K562 (cell line): ENCODE measurements around the gene ZNF213. TPM values are rescaled to one million over a fixed set of nuclear protein-coding genes. Genes with fewer than 3 reads are reported as not detected.

ENCODE experiments used
- ATAC-seq: fragments of 200-7000 bp; cut with Tn5 transposase; 3 replicates; pipeline ENCODE4 v1.9.1; 2020; ENCODE audit warnings: moderate library complexity
- BruUV-seq: library from RNA; stranded (reverse); fragments of 400-500 nt; replicated peaks from 2 replicates; lab custom pipeline; 2021; lab: Mats Ljungman, UMichigan
- CTCF ChIA-PET: fragments of 300-600 bp; formaldehyde crosslinking; extraction: SDS; loops from one replicate; lab custom pipeline; 2021; ENCODE audit warnings: low intra/inter-chr PET ratio; lab: Yijun Ruan, JAX
- POLR2A ChIA-PET: fragments of 300-600, 350-650 bp; sonication (Branson Sonifier 250); formaldehyde crosslinking; extraction: SDS; loops from one replicate; lab custom pipeline; 2021; ENCODE audit warnings: antibody characterized with exemption, inconsistent platforms; lab: Yijun Ruan, JAX
- DNase-seq, 4 experiments: peaks; one replicate each; pipeline versions ENCODE4 v3.0.0 to v3.0.0-alpha.2; 2011 to 2018; ENCODE audit warnings: low spot score in 3 of 4, mixed read lengths in 3 of 4; ENCODE audit errors: extremely low read depth in 1 of 4
- FAIRE-seq: peaks from 2 replicates; lab custom pipeline; 2011; peaks lifted over from hg19 to GRCh38; lab: Jason Lieb, UNC
- H2AFZ ChIP-seq: 2 replicates; pipeline ENCODE4 v1.6.0; 2011; ENCODE audit warnings: low read depth, low read length, control low read depth, inconsistent platforms
- H3K27ac ChIP-seq: fragments of 200-600 bp; 3 replicates; pipeline ENCODE4 v1.8.0; 2011; ENCODE audit warnings: low read depth, mild to moderate bottlenecking, control low read depth, inconsistent platforms, low read length, moderate library complexity, mixed read lengths; ENCODE audit errors: extremely low read depth
- H3K27me3 ChIP-seq, 2 experiments: fragments of 300-600 bp in 1 of 2; 2 replicates in 1 of 2; 3 replicates in 1 of 2; pipeline versions ENCODE4 v1.6.0 to v1.8.0; 2011; ENCODE audit warnings: inconsistent platforms in 2 of 2, low read length in 2 of 2, mild to moderate bottlenecking in 1 of 2, mixed read lengths in 1 of 2, moderate library complexity in 1 of 2; ENCODE audit not compliant: control insufficient read depth in 2 of 2, insufficient read depth in 2 of 2
- H3K36me3 ChIP-seq: fragments of 300-600 bp; 3 replicates; pipeline ENCODE4 v1.8.0; 2011; ENCODE audit warnings: mild to moderate bottlenecking, low read length, inconsistent platforms; ENCODE audit not compliant: control insufficient read depth, insufficient read depth
- H3K4me1 ChIP-seq, 2 experiments: fragments of 200-600 bp in 1 of 2; replicated peaks in 1 of 2; 2 replicates in 1 of 2; 3 replicates in 1 of 2; pipeline versions ENCODE4 v1.5.1 to v1.8.0; 2011; ENCODE audit warnings: inconsistent platforms in 2 of 2, low read length in 2 of 2, mild to moderate bottlenecking in 1 of 2, mixed read lengths in 1 of 2, moderate library complexity in 1 of 2; ENCODE audit not compliant: control insufficient read depth in 2 of 2, insufficient read depth in 2 of 2
- H3K4me2 ChIP-seq: 2 replicates; pipeline ENCODE4 v1.6.1; 2011; ENCODE audit warnings: low read length, control low read depth, inconsistent platforms, mixed read lengths; ENCODE audit not compliant: insufficient read depth
- H3K4me3 ChIP-seq: fragments of 200-600 bp; sonication (generic), shearing (Covaris generic); 2 replicates; pipeline ENCODE4 v1.5.1; 2016; ENCODE audit warnings: control low read depth, inconsistent platforms
- H3K79me2 ChIP-seq: fragments of 200-600 bp; 3 replicates; pipeline ENCODE4 v1.8.0; 2011; ENCODE audit warnings: low read length, inconsistent platforms; ENCODE audit not compliant: control insufficient read depth, insufficient read depth
- H3K9ac ChIP-seq, 2 experiments: 2 replicates each; pipeline versions ENCODE4 v1.6.0 to v1.6.1; 2011; ENCODE audit warnings: low read depth in 2 of 2, low read length in 2 of 2, control low read depth in 1 of 2, inconsistent platforms in 1 of 2, mild to moderate bottlenecking in 1 of 2, mixed read lengths in 1 of 2; ENCODE audit not compliant: insufficient read depth in 1 of 2
- H3K9me1 ChIP-seq: one replicate; pipeline ENCODE4 v1.6.0; 2011; ENCODE audit warnings: inconsistent platforms, mild to moderate bottlenecking, low read length, moderate library complexity; ENCODE audit not compliant: control insufficient read depth, insufficient read depth
- H3K9me3 ChIP-seq: replicated peaks from 2 replicates; pipeline ENCODE4 v1.5.1; 2011; ENCODE audit warnings: low read depth, low read length, inconsistent platforms; ENCODE audit not compliant: control insufficient read depth, insufficient read depth
- H4K20me1 ChIP-seq: replicated peaks from 2 replicates; pipeline ENCODE4 v1.6.1; 2011; ENCODE audit warnings: low read length, inconsistent platforms, mixed read lengths; ENCODE audit not compliant: control insufficient read depth, insufficient read depth
- DACH1 ChIP-seq: fragments of 450-650 bp; IDR thresholded peaks from 2 replicates; pipeline ENCODE4 v1.6.1; 2018; ENCODE audit not compliant: partially characterized antibody
- NRF1 ChIP-seq, 2 experiments: fragments of 450-650 bp; IDR thresholded peaks in 1 of 2; conservative IDR thresholded peaks in 1 of 2; 2 replicates each; pipeline ENCODE4 v1.6.1; 2014; ENCODE audit warnings: mild to moderate bottlenecking in 2 of 2
- RBBP5 ChIP-seq: fragments of 200-600 bp; sonication (generic); IDR thresholded peaks from 2 replicates; pipeline ENCODE4 v1.6.1; 2012; ENCODE audit warnings: borderline replicate concordance, mild to moderate bottlenecking, low read length, control low read depth, inconsistent platforms; ENCODE audit not compliant: insufficient read depth, poor library complexity, severe bottlenecking
- RBFOX2 ChIP-seq: fragments of 200-400 bp; formaldehyde crosslinking; IDR thresholded peaks from 2 replicates; pipeline ENCODE4 v1.6.1; 2017; ENCODE audit warnings: low read depth, mild to moderate bottlenecking, low read length, moderate library complexity
- RUNX1 ChIP-seq: sonication (generic); IDR thresholded peaks from 2 replicates; pipeline ENCODE4 v1.6.1; 2016; ENCODE audit warnings: antibody characterized with exemption, low read depth
- SIRT6 ChIP-seq: IDR thresholded peaks from one replicate; pipeline ENCODE4 v1.6.1; 2012; ENCODE audit warnings: low read depth, mild to moderate bottlenecking, control low read depth, inconsistent platforms, low read length, moderate library complexity
- SRSF1 ChIP-seq: fragments of 200-400 bp; formaldehyde crosslinking; IDR thresholded peaks from 2 replicates; pipeline ENCODE4 v1.6.1; 2017; ENCODE audit warnings: mild to moderate bottlenecking, low read depth, low read length, moderate library complexity
- ZKSCAN8 ChIP-seq: fragments of 200-800 bp; sonication (Bioruptor generic); IDR thresholded peaks from 2 replicates; pipeline ENCODE4 v1.6.1; 2016; ENCODE audit warnings: missing genetic modification characterization, missing compliant biosample characterization
- ZNF695 ChIP-seq: fragments of 450-650 bp; formaldehyde crosslinking; IDR thresholded peaks from 2 replicates; pipeline ENCODE4 v1.4.0; 2020; ENCODE audit warnings: mild to moderate bottlenecking, moderate library complexity
- WGBS: fragments of 100-300 bp; shearing (Covaris generic); methylation state at CpG from one replicate; pipeline ENCODE4 v1.1.6; 2016; ENCODE audit warnings: low coverage, mixed read lengths; ENCODE audit not compliant: insufficient coverage; ENCODE audit errors: missing lambda C conversion rate; 5-methylcytosine and 5-hydroxymethylcytosine counted together
- in situ Hi-C: fragments of 300-500 bp; cut with MboI; formaldehyde crosslinking; loops from 4 replicates; pipeline ENCODE4 v1.15.0; 2018; ENCODE audit warnings: inconsistent platforms, mixed read lengths
- intact Hi-C: fragments of 100-400 bp; cut with micrococcal nuclease; formaldehyde crosslinking; loops from 2 replicates; pipeline ENCODE4 v1.14.2; 2022
- polyA plus RNA-seq, 8 experiments: library from polyadenylated mRNA; depleted of rRNA in 4 of 8; stranded (reverse) in 5 of 8; unstranded in 3 of 8; fragments of >200 nt; fragmentation: Nextera tagmentation in 2 of 8; fragmentation: Illumina TruSeq in 1 of 8; extraction: Ambion mirVana in 2 of 8; extraction: Trizol in 1 of 8; gene quantifications; 2 replicates each; pipeline versions ENCODE4 v1.2.1 to v1.2.3, GENCODE V29; 2011 to 2014; ENCODE audit warnings: inconsistent platforms in 1 of 8, missing spikeins in 1 of 8
- total RNA-seq, 7 experiments: library from RNA; depleted of rRNA in 6 of 7; stranded (reverse); fragments of >200 nt in 6 of 7; fragmentation: Illumina TruSeq in 2 of 7; extraction: Trizol in 2 of 7; gene quantifications; 2 replicates each; pipeline versions ENCODE4 v1.2.1 to v1.2.3, GENCODE V29; 2011 to 2021; ENCODE audit warnings: low replicate concordance in 1 of 7
- TF ChIP-seq, protein P1 (sequence below): fragments of 250-450 bp; sonication (Bioruptor Pico); IDR thresholded peaks from 2 replicates; pipeline ENCODE4 v1.8.0; 2022; ENCODE audit warnings: moderate library complexity, mild to moderate bottlenecking, inconsistent platforms
- TF ChIP-seq, protein P2 (sequence below): fragments of 450-650 bp; IDR thresholded peaks from 2 replicates; pipeline ENCODE4 v1.6.1; 2016; ENCODE audit warnings: mild to moderate bottlenecking

ZNF213 gene
- total and polyA plus RNA-seq, 9 of the 15 experiments (the other 6 are each of a cell fraction or from before 2014, with no cell fraction given) = 0.49 to 10.0 (median 1.8) TPM

DNA sequence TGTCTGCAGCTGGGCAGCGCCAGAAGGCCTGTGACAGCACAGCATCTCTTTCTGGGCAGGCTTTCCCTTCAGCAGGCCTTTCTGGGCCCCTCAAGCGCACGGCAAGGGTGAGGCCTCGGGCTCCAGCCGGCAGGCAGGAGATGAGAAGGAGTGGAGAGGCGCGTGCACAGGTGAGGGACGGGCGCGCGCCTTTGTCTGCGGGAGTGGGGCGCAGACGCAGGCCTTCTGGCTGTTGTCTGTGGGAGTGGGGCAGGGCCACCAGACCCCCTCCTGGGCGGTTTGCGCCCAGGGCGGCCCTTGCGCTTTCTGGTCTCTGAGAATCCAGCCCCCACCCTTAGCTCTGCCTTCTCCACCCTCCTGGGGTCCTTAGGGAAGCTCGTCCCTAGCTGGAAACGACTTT is 16.0 kb upstream of the ZNF213 start:
- Histone ChIP-seq H2AFZ (no peak overlapping the region), H3K36me3 (peaks cover 21% of the 10 kb centered on the region; the same call in 2 of the 3 replicates), H3K4me3 (no peak overlapping the region), H3K9me1 (no peaks in the 10 kb centered on the region), H3K27me3 (no peaks in the 10 kb centered on the region), H3K4me1 (peaks cover 13 to 28% of the 10 kb centered on the region in 2 experiments), H3K9ac (no peak overlapping the region; a peak in 1 of 4 replicates), H3K9me3 (no peaks in the 10 kb centered on the region), H3K79me2 (peaks cover 2% of the 10 kb centered on the region; the same call in 1 of the 3 replicates), H4K20me1 (no peaks in the 10 kb centered on the region; the same call in 1 of the 2 replicates), H3K27ac (no peak overlapping the region), H3K4me2 (no peak overlapping the region)
- DNase-seq = no peak
- CTCF ChIA-PET = no interaction called here
- BruUV-seq = no TSS peak
- FAIRE-seq = no peak
- intact Hi-C loops = no loop called here
- WGBS = 82% methylated on average over 7 of the region's 20 CpGs
- in situ Hi-C loops = no loop called here
- TF ChIP-seq RBFOX2 = 0 out of 2 replicates have a peak, but pooled peaks have one; percentile 14
- TF ChIP-seq ZNF695 = no peak
- POLR2A ChIA-PET = interaction anchor here (0.8 to 1.1 kb wide), 2 partner anchors 9 to 10 kb away, joined by 3 read pairs; no protein-coding TSS in a partner anchor
- ATAC-seq = no peak

DNA sequence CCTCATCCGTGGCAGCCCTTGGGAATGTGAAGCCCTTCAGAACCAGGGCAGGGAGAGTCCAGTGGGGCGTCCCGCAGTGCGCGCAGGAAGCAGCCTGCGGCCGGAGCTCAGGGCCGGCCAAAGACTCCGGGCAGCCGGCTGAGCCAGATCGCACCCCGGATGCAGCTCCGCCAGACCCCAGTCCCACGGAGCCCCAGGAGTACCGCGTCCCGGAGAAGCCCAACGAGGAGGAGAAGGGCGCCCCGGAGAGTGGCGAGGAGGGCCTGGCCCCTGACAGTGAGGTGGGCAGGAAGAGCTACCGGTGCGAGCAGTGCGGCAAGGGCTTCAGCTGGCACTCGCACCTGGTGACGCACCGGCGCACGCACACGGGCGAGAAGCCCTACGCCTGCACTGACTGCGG is 15.5 kb upstream of the ZNF213 start:
- DNase-seq (no peak), FAIRE-seq (no peak), ATAC-seq (no peak)
- Histone ChIP-seq H3K9me3 (no peaks in the 10 kb centered on the region), H3K9ac (no peak overlapping the region), H3K4me1 (peaks cover 9 to 29% of the 10 kb centered on the region in 2 experiments), H3K4me3 (no peak overlapping the region), H3K79me2 (no peaks in the 10 kb centered on the region), H2AFZ (no peak overlapping the region), H3K27ac (no peak overlapping the region), H3K9me1 (no peaks in the 10 kb centered on the region), H3K4me2 (no peak overlapping the region), H4K20me1 (no peaks in the 10 kb centered on the region; the same call in 1 of the 2 replicates), H3K36me3 (peaks cover 21% of the 10 kb centered on the region; the same call in 2 of the 3 replicates), H3K27me3 (no peaks in the 10 kb centered on the region)
- in situ Hi-C loops = no loop called here
- no TSS peak for BruUV-seq
- intact Hi-C loops = no loop called here
- CTCF ChIA-PET = no interaction called here
- 95% methylated on average over 21 of the region's 33 CpGs for WGBS
- POLR2A ChIA-PET = interaction anchor here (0.8 to 1.1 kb wide), 2 partner anchors 9 to 11 kb away, joined by 3 read pairs; no protein-coding TSS in a partner anchor
- TF ChIP-seq NRF1 (conservative IDR thresholded peaks at IDR 0.05 in 1 of 2, IDR thresholded peaks at IDR 0.05 in 1 of 2) = no peak
- no peak for TF ChIP-seq RBBP5
- TF ChIP-seq SIRT6 = no peak
- TF ChIP-seq, protein P1, sequence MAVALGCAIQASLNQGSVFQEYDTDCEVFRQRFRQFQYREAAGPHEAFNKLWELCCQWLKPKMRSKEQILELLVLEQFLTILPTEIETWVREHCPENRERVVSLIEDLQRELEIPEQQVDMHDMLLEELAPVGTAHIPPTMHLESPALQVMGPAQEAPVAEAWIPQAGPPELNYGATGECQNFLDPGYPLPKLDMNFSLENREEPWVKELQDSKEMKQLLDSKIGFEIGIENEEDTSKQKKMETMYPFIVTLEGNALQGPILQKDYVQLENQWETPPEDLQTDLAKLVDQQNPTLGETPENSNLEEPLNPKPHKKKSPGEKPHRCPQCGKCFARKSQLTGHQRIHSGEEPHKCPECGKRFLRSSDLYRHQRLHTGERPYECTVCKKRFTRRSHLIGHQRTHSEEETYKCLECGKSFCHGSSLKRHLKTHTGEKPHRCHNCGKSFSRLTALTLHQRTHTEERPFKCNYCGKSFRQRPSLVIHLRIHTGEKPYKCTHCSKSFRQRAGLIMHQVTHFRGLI = no peak
- TF ChIP-seq DACH1 = no peak
- TF ChIP-seq, protein P2, sequence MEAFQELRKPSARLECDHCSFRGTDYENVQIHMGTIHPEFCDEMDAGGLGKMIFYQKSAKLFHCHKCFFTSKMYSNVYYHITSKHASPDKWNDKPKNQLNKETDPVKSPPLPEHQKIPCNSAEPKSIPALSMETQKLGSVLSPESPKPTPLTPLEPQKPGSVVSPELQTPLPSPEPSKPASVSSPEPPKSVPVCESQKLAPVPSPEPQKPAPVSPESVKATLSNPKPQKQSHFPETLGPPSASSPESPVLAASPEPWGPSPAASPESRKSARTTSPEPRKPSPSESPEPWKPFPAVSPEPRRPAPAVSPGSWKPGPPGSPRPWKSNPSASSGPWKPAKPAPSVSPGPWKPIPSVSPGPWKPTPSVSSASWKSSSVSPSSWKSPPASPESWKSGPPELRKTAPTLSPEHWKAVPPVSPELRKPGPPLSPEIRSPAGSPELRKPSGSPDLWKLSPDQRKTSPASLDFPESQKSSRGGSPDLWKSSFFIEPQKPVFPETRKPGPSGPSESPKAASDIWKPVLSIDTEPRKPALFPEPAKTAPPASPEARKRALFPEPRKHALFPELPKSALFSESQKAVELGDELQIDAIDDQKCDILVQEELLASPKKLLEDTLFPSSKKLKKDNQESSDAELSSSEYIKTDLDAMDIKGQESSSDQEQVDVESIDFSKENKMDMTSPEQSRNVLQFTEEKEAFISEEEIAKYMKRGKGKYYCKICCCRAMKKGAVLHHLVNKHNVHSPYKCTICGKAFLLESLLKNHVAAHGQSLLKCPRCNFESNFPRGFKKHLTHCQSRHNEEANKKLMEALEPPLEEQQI = no peak
- TF ChIP-seq ZKSCAN8 (CRISPR knock-in tag) = no peak
- no peak for TF ChIP-seq SRSF1
- no peak for TF ChIP-seq RUNX1
